Measurements from ENCODE around the gene RANBP17.
"Not testable (repeated sequence)": the region's sequence is repeated elsewhere in the genome, so short reads cannot be mapped to it uniquely, and the experiment has no call there.

Gene RANBP17

DNA sequence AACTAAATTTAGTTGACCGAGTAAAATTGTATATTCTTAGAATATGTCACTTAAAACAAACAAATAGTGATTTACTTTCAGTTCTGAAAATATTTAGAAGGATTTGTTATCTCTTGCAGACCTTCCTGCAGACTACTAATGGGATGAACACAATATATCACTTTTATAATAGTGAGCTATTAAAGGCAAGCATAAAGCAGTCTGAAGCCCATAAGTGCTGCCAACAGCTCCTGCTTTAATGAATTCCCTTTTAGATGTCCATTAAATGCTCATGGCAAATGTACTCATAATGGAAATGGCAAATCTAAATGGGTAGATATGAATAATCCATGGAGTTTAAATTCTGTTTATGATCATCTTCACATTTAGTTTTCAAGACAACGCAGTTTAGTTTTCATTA lies 170.2 kb downstream of the RANBP17 start:
- Mint-ChIP-seq H3K27ac (no peak overlapping the region), H3K36me3 (no peaks in the 10 kb centered on the region), H3K4me3 (no peak overlapping the region), H3K9me3 (no peaks in the 10 kb centered on the region), H3K4me1 (no peaks in the 10 kb centered on the region), H3K27me3 (no peaks in the 10 kb centered on the region)
- ATAC-seq (replicated peaks) (no peak), DNase-seq (no peak)

DNA sequence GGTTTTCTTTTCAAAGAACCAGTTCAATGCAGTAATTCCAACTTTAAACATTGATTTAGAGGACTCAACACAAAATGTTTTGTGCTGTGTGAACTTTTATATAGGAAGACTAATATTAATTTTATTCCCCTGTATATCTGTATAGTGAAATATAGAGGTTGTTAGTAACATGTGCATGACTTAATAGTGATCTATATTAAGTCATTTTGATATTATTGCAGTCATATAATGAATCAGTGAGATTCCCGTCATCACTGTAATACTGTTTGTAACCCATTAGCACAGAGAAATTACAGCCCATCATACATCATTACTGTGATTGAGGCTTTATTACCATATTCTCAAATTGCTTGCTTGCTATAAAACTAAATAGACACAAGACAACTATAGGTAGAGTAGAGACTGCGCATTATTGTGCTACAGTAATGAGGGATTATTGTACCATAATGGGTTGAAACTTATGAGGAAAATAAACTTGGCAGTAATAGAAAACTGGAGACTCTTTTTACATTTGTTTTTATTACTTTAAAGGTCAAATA lies 170.7 kb downstream of the RANBP17 start:
- no peak overlapping the region for H3K4me3 Mint-ChIP-seq
- H3K9me3 Mint-ChIP-seq: no peaks in the 10 kb centered on the region
- H3K27me3 Mint-ChIP-seq: no peaks in the 10 kb centered on the region

DNA sequence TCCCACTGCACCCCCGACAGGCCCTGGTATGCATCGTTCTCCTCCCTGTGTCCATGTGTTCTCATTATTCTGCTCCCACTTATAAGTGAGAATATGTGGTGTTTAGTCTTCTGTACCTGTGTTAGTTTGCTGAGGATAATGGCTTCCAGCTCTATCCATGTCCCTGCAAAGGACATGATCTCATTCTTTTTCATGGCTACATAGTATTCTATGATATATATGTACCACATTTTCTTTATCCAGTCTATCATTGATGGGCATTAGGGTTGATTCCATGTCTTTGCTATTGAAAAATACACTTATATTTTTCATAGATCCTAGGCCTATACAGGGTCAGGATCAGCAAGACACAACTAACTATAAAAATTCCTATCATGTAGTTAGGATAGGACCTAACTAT lies 180.1 kb downstream of the RANBP17 start:
- H3K27ac Mint-ChIP-seq; ATAC-seq (replicated peaks); H3K9me3 Mint-ChIP-seq; H3K27me3 Mint-ChIP-seq; H3K36me3 Mint-ChIP-seq; H3K4me3 Mint-ChIP-seq; H3K4me1 Mint-ChIP-seq; DNase-seq: not testable (repeated sequence)

More for the DNA sequence above, 170.7 kb downstream of the RANBP17 start:
- ATAC-seq (replicated peaks): no peak
- no peak overlapping the region for H3K27ac Mint-ChIP-seq
- no peaks in the 10 kb centered on the region for H3K36me3 Mint-ChIP-seq
- no peak for DNase-seq
- H3K4me1 Mint-ChIP-seq: no peaks in the 10 kb centered on the region

DNA sequence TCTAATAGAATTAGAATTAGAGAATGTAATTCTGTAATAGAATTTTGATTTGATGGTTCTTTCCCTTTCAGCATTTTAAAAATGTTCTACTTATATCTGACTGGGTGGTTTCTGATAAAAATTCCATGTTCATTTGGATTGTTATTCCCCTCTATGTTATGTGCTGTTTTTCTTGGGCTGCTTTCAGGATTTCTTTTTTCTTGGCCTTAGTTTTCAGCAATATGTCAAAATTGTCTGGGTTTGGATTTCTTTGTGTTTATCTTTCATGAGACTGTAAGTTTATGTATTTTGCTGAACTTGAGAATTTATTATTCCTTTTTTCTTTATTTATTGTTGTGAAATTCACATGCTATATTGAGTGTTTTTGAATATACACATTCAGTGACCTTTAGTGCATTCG lies 189.1 kb downstream of the RANBP17 start:
- no peak overlapping the region for H3K4me3 Mint-ChIP-seq
- H3K27ac Mint-ChIP-seq: no peak overlapping the region
- DNase-seq: no peak
- no peaks in the 10 kb centered on the region for H3K36me3 Mint-ChIP-seq
- H3K4me1 Mint-ChIP-seq: no peaks in the 10 kb centered on the region
- no peaks in the 10 kb centered on the region for H3K27me3 Mint-ChIP-seq
- ATAC-seq (replicated peaks): no peak
- H3K9me3 Mint-ChIP-seq: peaks cover 6 to 12% of the 10 kb centered on the region in 2 donors

DNA sequence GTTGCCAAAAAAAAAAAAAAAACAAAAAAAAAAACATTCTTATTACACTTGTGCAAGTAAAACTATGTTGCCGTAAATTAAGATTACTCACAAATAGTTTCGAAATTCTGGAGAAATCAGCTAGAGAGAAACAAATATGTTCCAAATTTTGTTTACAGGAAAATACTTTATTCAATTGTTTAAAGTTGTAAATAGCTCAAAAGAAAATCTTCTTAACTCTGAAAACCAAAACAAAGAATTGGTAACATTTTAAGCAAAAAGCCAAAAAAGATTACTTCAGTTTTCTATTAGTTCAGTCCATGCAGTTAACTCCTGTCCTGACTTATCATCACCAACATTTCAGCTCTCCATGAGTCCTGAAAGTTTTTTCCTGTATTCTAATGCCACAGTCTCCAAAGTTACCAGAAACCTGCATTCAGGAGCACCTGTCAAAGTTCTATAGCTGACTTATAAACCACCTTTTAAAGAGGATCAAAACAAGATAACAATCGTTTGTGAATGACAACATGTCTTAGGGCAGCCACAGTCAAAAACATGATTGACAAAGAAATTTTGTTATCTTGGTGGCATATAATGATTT lies 194.1 kb downstream of the RANBP17 start:
- Mint-ChIP-seq H3K9me3 (peaks cover 7 to 12% of the 10 kb centered on the region in 2 donors), H3K36me3 (no peaks in the 10 kb centered on the region), H3K4me1 (no peaks in the 10 kb centered on the region), H3K27ac (no peak overlapping the region), H3K4me3 (no peak overlapping the region), H3K27me3 (no peaks in the 10 kb centered on the region)
- DNase-seq: no peak
- ATAC-seq (replicated peaks): no peak

DNA sequence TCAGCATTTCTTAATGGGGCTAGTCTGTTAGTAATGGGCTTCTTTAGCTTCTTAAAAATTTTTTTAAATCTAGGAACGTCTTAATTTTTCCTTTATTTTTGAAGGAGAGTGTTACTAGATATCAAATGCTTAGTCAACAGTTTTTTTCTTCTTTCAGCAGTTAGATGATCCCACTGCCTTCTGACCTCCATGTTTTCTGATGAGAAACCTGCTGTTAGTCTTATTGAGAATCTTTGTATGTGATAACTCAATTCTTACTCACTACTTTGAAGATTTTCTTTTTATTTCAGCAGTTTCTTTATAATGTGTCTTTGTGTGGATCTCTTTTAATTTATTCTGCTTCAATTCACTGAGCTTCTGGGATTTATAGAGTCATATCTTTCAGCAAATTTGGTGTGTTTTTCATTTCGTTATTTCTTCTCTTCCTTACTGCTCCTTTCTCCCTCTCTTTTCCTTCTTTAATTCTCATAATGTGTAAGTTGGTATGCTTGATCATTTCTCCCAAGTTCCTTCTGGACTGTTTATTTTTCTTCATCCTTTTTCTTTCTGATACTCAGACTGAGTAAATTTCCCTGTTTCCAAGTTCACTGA lies 205.8 kb downstream of the RANBP17 start:
- Mint-ChIP-seq H3K27me3 (peaks cover 0 to 6% of the 10 kb centered on the region in 2 donors), H3K4me1 (no peaks in the 10 kb centered on the region), H3K27ac (no peak overlapping the region), H3K9me3 (peaks cover 19 to 23% of the 10 kb centered on the region in 2 donors), H3K36me3 (peaks cover 4 to 7% of the 10 kb centered on the region in 2 donors), H3K4me3 (no peak overlapping the region)
- DNase-seq (no peak), ATAC-seq (replicated peaks) (no peak)

DNA sequence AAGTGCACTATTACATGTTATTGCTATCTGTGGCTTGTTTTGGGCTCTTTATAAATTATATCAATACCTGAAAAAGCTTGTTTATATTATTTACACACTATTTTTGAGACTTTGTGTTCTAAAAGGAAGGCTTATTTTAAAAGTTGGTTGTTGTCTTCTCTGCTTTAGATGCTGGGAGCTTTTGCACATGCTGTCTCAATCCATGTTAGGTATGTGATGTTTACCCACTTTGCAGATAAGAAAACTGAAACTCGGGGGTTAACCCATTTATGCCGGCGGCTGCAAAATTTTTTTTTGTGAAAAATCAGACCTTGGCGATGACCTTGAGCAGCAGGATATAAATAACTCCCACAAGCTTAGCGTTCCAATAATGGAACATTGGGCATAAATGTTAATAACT lies 212.9 kb downstream of the RANBP17 start:
- no peaks in the 10 kb centered on the region for H3K36me3 Mint-ChIP-seq
- H3K4me1 Mint-ChIP-seq: no peaks in the 10 kb centered on the region
- DNase-seq: no peak
- no peak for ATAC-seq (replicated peaks)
- no peak overlapping the region for H3K4me3 Mint-ChIP-seq
- H3K27ac Mint-ChIP-seq: no peak overlapping the region
- peaks cover 1 to 3% of the 10 kb centered on the region in 2 donors for H3K9me3 Mint-ChIP-seq
- peaks cover 0 to 6% of the 10 kb centered on the region in 2 donors for H3K27me3 Mint-ChIP-seq

DNA sequence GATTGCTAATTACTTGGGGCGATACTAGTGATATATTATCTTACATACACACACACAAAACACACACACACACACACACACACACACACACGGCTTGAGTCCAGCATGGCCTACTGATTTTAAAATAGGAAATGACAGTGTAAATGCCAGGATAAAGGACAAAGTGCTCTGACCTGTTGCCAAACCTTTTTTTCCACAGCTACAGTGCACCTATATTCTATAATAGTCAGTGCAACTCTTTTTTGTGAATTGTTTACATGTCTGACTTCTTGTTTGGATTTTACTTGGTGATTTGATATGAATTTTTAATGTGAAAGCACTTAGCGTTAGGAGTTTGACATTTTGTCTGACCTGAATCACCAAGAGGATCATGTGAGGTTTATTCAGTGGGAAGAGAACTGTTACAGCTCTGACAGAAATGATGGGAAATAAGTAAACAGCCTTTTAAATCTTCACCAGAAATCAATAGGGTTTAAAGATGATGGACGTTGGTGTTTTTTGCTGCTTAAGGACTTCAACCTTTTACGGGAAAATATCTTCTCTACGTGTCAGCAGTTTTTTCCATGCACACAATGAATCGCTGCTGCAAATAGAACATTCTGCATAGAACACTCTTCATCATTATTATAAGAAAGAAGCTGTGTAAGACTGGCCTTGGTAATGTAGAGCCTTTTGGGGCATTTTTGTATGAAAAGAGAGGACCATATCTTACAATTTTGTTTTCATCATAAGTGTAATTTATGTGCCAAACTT lies 218.5 kb downstream of the RANBP17 start:
- H3K36me3 Mint-ChIP-seq: no peaks in the 10 kb centered on the region
- no peak for DNase-seq
- no peak overlapping the region for H3K4me3 Mint-ChIP-seq
- no peaks in the 10 kb centered on the region for H3K4me1 Mint-ChIP-seq
- no peak for ATAC-seq (replicated peaks)
- no peaks in the 10 kb centered on the region for H3K27me3 Mint-ChIP-seq
- no peak overlapping the region for H3K27ac Mint-ChIP-seq
- H3K9me3 Mint-ChIP-seq: peaks cover 3% of the 10 kb centered on the region in 2 donors

DNA sequence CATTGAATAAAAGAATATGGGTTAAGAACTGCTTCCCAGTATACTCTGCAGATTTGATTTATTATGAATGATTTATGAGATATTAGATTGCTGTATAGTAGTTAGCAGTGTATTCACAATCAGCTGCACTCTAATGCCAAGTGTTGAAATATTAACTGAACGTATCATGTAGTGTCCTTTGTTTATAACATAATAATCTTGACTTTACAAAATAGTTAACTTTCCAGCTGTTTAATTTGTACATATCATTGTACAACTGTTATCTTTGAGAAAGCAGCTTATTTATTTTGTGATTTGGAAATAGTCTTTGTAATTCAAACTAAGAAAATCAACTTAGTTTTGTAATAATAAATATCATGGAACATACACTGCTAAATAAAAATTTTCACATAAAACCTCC lies 219.5 kb downstream of the RANBP17 start:
- H3K4me3 Mint-ChIP-seq: no peak overlapping the region
- ATAC-seq (replicated peaks) (no peak), DNase-seq (no peak)
- no peaks in the 10 kb centered on the region for H3K27me3 Mint-ChIP-seq
- no peaks in the 10 kb centered on the region for H3K36me3 Mint-ChIP-seq
- H3K27ac Mint-ChIP-seq: no peak overlapping the region
- H3K9me3 Mint-ChIP-seq: peaks cover 3% of the 10 kb centered on the region in 2 donors
- H3K4me1 Mint-ChIP-seq: no peaks in the 10 kb centered on the region

DNA sequence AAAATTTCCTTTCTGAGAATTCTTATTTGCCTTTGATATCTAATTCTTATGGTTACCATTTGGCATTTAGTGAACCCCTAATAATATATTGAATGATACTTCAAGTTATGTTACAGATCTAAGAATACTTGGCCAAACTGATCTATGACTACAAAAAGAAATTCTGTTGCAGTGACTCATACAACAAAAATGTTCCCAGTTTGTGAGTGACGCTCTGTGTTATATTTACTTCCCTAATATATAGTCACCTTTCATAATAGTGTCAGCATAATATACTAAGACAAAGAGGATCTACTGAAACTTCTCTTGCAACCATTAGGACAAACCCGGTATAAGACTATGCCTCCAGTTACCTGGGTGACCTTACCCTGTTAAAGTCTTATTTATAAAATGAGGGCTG lies 230.4 kb downstream of the RANBP17 start:
- H3K27ac Mint-ChIP-seq: no peak overlapping the region
- H3K4me1 Mint-ChIP-seq: no peaks in the 10 kb centered on the region
- H3K27me3 Mint-ChIP-seq: no peaks in the 10 kb centered on the region
- peaks cover 6 to 11% of the 10 kb centered on the region in 2 donors for H3K9me3 Mint-ChIP-seq
- H3K36me3 Mint-ChIP-seq: peaks cover 0 to 3% of the 10 kb centered on the region in 2 donors
- DNase-seq: no peak
- no peak overlapping the region for H3K4me3 Mint-ChIP-seq
- no peak for ATAC-seq (replicated peaks)

DNA sequence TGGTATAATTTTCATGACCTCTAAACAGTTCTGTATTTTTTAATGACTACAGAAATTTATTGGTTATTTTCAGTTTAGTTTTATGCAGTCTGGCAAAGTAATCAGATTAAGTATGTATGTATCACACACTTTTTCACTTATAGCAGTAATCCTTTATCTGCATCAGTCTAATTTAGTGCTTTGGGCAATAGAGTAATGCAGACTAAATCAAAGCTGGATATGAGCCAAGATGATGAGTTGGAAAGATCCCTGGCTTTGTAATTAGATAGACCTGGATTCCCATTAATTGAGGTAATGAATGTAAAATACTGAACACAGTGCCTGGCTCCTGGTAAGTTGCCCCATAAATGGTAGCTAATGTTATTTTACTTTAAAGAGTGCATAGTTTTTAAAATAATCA lies 231.8 kb downstream of the RANBP17 start:
- no peak overlapping the region for H3K4me3 Mint-ChIP-seq
- H3K4me1 Mint-ChIP-seq: no peaks in the 10 kb centered on the region
- ATAC-seq (replicated peaks) (no peak), DNase-seq (no peak)
- peaks cover 0 to 3% of the 10 kb centered on the region in 2 donors for H3K36me3 Mint-ChIP-seq
- no peaks in the 10 kb centered on the region for H3K27me3 Mint-ChIP-seq
- peaks cover 6 to 10% of the 10 kb centered on the region in 2 donors for H3K9me3 Mint-ChIP-seq
- no peak overlapping the region for H3K27ac Mint-ChIP-seq

DNA sequence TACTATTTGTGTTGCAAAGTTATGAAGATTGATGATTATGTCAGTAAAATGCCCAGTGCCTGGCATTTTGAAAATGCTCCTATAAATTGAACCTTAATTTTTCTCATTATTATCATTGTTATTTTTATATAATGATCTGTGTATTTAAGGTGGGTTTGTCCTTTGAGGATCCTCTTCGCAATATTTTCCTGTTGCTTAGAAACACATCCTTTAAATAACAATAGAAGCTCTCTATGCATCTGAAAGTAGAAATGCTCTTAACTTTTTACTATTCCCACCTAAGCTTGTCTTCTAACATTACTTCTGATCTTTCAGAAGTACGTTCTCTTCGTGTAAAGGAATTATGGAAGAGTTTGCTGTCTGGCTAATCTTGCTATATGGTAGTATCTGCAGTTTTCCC lies 232.5 kb downstream of the RANBP17 start:
- Mint-ChIP-seq H3K4me3 (no peak overlapping the region), H3K4me1 (no peaks in the 10 kb centered on the region), H3K27ac (no peak overlapping the region), H3K27me3 (no peaks in the 10 kb centered on the region), H3K36me3 (peaks cover 0 to 3% of the 10 kb centered on the region in 2 donors), H3K9me3 (peaks cover 6 to 13% of the 10 kb centered on the region in 2 donors)
- no peak for DNase-seq
- no peak for ATAC-seq (replicated peaks)

DNA sequence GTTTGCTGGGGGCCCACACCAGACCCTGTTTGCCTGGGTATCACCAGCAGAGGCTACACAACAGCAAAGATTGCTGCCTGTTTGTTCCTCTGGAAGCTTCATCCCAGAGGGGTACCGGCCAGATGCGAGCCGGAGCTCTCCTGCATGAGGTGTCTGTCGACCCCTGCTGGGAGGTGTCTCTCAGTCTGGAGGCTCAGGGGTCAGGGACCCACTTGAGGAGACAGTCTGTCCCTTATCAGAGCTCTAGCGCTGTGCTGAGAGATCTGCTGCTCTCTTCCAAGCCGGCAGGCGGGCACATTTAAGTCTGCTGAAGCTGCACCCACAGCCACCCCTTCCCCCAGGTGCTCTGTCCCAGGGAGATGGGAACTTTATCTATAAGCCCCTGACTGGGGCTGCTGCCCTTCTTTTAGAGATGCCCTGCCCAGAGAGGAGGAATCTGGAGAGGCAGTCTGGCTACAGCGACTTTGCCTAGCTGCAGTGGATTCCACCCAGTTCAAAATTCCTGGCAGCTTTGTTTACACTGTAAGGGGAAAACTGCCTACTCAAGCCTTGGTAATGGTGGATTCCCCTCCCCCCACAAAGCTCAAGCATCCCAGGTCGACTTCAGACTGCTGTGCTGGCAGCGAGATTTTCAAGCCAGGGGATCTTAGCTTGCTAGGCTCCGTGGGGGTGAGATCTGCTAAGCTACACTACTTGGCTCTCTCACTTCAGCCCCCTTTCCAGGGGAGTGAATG lies 241.2 kb downstream of the RANBP17 start:
- no peak overlapping the region for H3K4me3 Mint-ChIP-seq
- DNase-seq (no peak), ATAC-seq (replicated peaks) (no peak)
- no peak overlapping the region for H3K27ac Mint-ChIP-seq
- H3K36me3 Mint-ChIP-seq: no peaks in the 10 kb centered on the region
- peaks cover 4 to 12% of the 10 kb centered on the region in 2 donors for H3K27me3 Mint-ChIP-seq
- peaks cover 5 to 12% of the 10 kb centered on the region in 2 donors for H3K9me3 Mint-ChIP-seq
- no peaks in the 10 kb centered on the region for H3K4me1 Mint-ChIP-seq

DNA sequence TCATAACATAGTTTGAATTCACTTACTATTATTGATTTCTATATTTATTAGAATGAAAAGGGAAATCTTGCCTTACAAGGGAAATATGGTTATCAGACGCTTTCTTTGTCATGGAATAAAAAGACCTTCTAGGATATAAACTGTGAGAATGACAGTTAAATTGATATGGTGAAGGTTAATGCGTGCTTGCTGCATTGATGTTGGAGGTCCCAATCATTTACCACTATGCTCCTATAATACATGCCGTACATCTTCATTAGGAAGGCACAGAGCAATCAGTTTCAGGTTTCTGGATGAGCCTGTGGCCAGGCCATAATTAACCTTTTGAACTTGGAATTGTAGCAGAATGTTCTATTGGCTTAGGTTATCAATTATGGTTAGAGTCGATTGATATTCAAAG lies 245.9 kb downstream of the RANBP17 start:
- H3K27ac Mint-ChIP-seq: no peak overlapping the region
- H3K36me3 Mint-ChIP-seq: no peaks in the 10 kb centered on the region
- DNase-seq: no peak
- H3K9me3 Mint-ChIP-seq: peaks cover 5% of the 10 kb centered on the region in 2 donors
- peaks cover 0 to 3% of the 10 kb centered on the region in 2 donors for H3K27me3 Mint-ChIP-seq
- no peak for ATAC-seq (replicated peaks)
- H3K4me3 Mint-ChIP-seq: no peak overlapping the region
- H3K4me1 Mint-ChIP-seq: no peaks in the 10 kb centered on the region
